Sigmoid colon (tissue), 4 donors: ENCODE results near the gene CTBP2.

Source experiments
- CTCF ChIP-seq, 4 experiments: fragments of 450-650 bp in 3 of 4; fragments of 200-600 bp in 1 of 4; IDR thresholded peaks; one replicate each; pipeline ENCODE4 v1.5.1; 2016 to 2019; ENCODE audit warnings: antibody characterized with exemption in 4 of 4, mild to moderate bottlenecking in 3 of 4, moderate library complexity in 2 of 4
- EP300 ChIP-seq, 4 donors: sonication (generic); formaldehyde crosslinking; IDR thresholded peaks; one replicate each; pipeline ENCODE4 v1.6.1; 2017; ENCODE audit warnings: antibody characterized with exemption in 4 of 4
- POLR2A ChIP-seq, 2 donors: fragments of 450-650 bp; IDR thresholded peaks; one replicate each; pipeline ENCODE4 v1.6.1; 2016; ENCODE audit warnings: antibody characterized with exemption in 2 of 2, mild to moderate bottlenecking in 2 of 2, moderate library complexity in 2 of 2
- POLR2AphosphoS5 ChIP-seq, 4 donors: sonication (generic); formaldehyde crosslinking; IDR thresholded peaks; one replicate each; pipeline ENCODE4 v1.6.1; 2017; ENCODE audit warnings: antibody characterized with exemption in 4 of 4

GRCh38 chr10:125112697-125113494, 47.5 kb downstream of the CTBP2 start:
- TF ChIP-seq CTCF (IDR thresholded peaks at IDR 0.05) (no peak), POLR2AphosphoS5 (IDR thresholded peaks at IDR 0.05) (no peak), POLR2A (IDR thresholded peaks at IDR 0.05) (no peak), EP300 (IDR thresholded peaks at IDR 0.05) (no peak)
